CD14-positive monocyte (primary cell): ENCODE measurements around the gene PDE12. TPM values are rescaled to one million over a fixed set of nuclear protein-coding genes. Genes with fewer than 3 reads are reported as not detected.
"Not testable (repeated sequence)": the region's sequence is repeated elsewhere in the genome, so short reads cannot be mapped to it uniquely, and the experiment has no call there.

Source experiments
- DNase-seq, 3 donors: peaks; one replicate each; pipeline ENCODE4 v3.0.0-alpha.2; 2011 to 2022
- H2AFZ ChIP-seq: 2 replicates; pipeline ENCODE4 v1.6.0; 2012; ENCODE audit warnings: mild to moderate bottlenecking, low read depth, low read length, inconsistent platforms; ENCODE audit not compliant: insufficient read depth, poor library complexity, severe bottlenecking
- H3K27ac ChIP-seq, 2 donors: 1 replicate in 1 of 2; 2 replicates in 1 of 2; pipeline ENCODE4 v1.5.1; 2012 to 2013; ENCODE audit warnings: low read length in 2 of 2, control low read depth in 1 of 2, inconsistent platforms in 1 of 2, low read depth in 1 of 2, mild to moderate bottlenecking in 1 of 2
- H3K27me3 ChIP-seq, 2 donors: one replicate each; pipeline versions ENCODE4 v1.6.0 to v1.6.1; 2011 to 2013; ENCODE audit warnings: low read length in 2 of 2; ENCODE audit not compliant: control insufficient read depth in 2 of 2, insufficient read depth in 2 of 2
- H3K36me3 ChIP-seq, 2 donors: replicated peaks in 1 of 2; 1 replicate in 1 of 2; 2 replicates in 1 of 2; pipeline versions ENCODE4 v1.5.1 to v1.6.1; 2012 to 2013; ENCODE audit warnings: low read length in 2 of 2, control low read depth in 1 of 2, inconsistent platforms in 1 of 2, mild to moderate bottlenecking in 1 of 2; ENCODE audit not compliant: insufficient read depth in 2 of 2, control insufficient read depth in 1 of 2
- H3K4me1 ChIP-seq, 2 donors: 1 replicate in 1 of 2; 2 replicates in 1 of 2; pipeline versions ENCODE4 v1.5.1 to v1.6.1; 2012 to 2013; ENCODE audit warnings: low read length in 2 of 2, control low read depth in 1 of 2, inconsistent platforms in 1 of 2, mild to moderate bottlenecking in 1 of 2, moderate library complexity in 1 of 2; ENCODE audit not compliant: insufficient read depth in 2 of 2, control insufficient read depth in 1 of 2
- H3K4me2 ChIP-seq: replicated peaks from 2 replicates; pipeline ENCODE3; 2012; ENCODE audit warnings: low read length, moderate library complexity, mild to moderate bottlenecking; ENCODE audit not compliant: poor library complexity, severe bottlenecking; ENCODE audit errors: extremely low read depth
- H3K4me3 ChIP-seq, 3 experiments: fragments of 200-600 bp in 1 of 3; sonication (generic) in 1 of 3; replicated peaks in 1 of 3; 1 replicate in 2 of 3; 2 replicates in 1 of 3; pipeline ENCODE4 v1.5.1; 2011 to 2013; ENCODE audit warnings: low read length in 3 of 3, mild to moderate bottlenecking in 3 of 3, control low read depth in 2 of 3, low read depth in 2 of 3, inconsistent platforms in 1 of 3, moderate library complexity in 1 of 3
- H3K79me2 ChIP-seq: 2 replicates; pipeline ENCODE4 v1.6.0; 2012; ENCODE audit warnings: mild to moderate bottlenecking, control low read depth, inconsistent platforms, low read length, moderate library complexity; ENCODE audit not compliant: insufficient read depth
- H3K9ac ChIP-seq: 2 replicates; pipeline ENCODE4 v1.6.0; 2017; ENCODE audit warnings: low read length, mild to moderate bottlenecking; ENCODE audit not compliant: insufficient read depth, poor library complexity, severe bottlenecking
- H3K9me3 ChIP-seq, 2 donors: replicated peaks in 1 of 2; 1 replicate in 1 of 2; 2 replicates in 1 of 2; pipeline versions ENCODE4 v1.5.1 to v1.6.1; 2012 to 2013; ENCODE audit warnings: low read length in 2 of 2, control low read depth in 1 of 2; ENCODE audit not compliant: control insufficient read depth in 1 of 2, insufficient read depth in 1 of 2
- H4K20me1 ChIP-seq: 2 replicates; pipeline ENCODE4 v1.6.0; 2012; ENCODE audit warnings: mild to moderate bottlenecking, low read length, control low read depth, moderate library complexity; ENCODE audit not compliant: insufficient read depth
- H3K27ac Mint-ChIP-seq, 7 donors: one replicate each; pipeline ENCODE4 v1.8.0; 2020; ENCODE audit warnings: mild to moderate bottlenecking in 7 of 7, mixed read lengths in 7 of 7, moderate library complexity in 6 of 7, inconsistent platforms in 2 of 7
- H3K27me3 Mint-ChIP-seq, 3 donors: one replicate each; pipeline ENCODE4 v1.8.0; 2021 to 2022; ENCODE audit warnings: low read depth in 3 of 3, mild to moderate bottlenecking in 3 of 3, mixed read lengths in 3 of 3, moderate library complexity in 3 of 3, inconsistent platforms in 1 of 3
- H3K36me3 Mint-ChIP-seq, 2 donors: one replicate each; pipeline ENCODE4 v1.8.0; 2020; ENCODE audit warnings: mixed read lengths in 2 of 2, inconsistent platforms in 1 of 2, mild to moderate bottlenecking in 1 of 2
- H3K4me1 Mint-ChIP-seq: one replicate; pipeline ENCODE4 v1.8.0; 2020; ENCODE audit warnings: mild to moderate bottlenecking, mixed read lengths
- H3K4me3 Mint-ChIP-seq, 2 donors: one replicate each; pipeline ENCODE4 v1.8.0; 2020; ENCODE audit warnings: mild to moderate bottlenecking in 2 of 2, mixed read lengths in 2 of 2, moderate library complexity in 1 of 2
- H3K9me3 Mint-ChIP-seq, 7 donors: one replicate each; pipeline ENCODE4 v1.8.0; 2020 to 2022; ENCODE audit warnings: mixed read lengths in 7 of 7, mild to moderate bottlenecking in 6 of 7, moderate library complexity in 6 of 7, inconsistent platforms in 2 of 7
- WGBS: methylation state at CpG from one replicate; pipeline ENCODE4 v1.1.5; 2013; ENCODE audit warnings: missing lambda C conversion rate; ENCODE audit not compliant: insufficient coverage; 5-methylcytosine and 5-hydroxymethylcytosine counted together
- intact Hi-C, 2 donors: fragments of 100-400 bp; cut with micrococcal nuclease; formaldehyde crosslinking; loops; one replicate each; pipeline versions ENCODE4 v1.15.0 to v1.15.1; 2023
- polyA plus RNA-seq, 3 donors: library from polyadenylated mRNA; depleted of rRNA in 1 of 3; unstranded in 2 of 3; stranded (reverse) in 1 of 3; fragments of 300-500 nt in 2 of 3; fragments of >200 nt in 1 of 3; fragmentation: Illumina TruSeq in 2 of 3; gene quantifications; 1 replicate in 2 of 3; 2 replicates in 1 of 3; pipeline ENCODE4 v1.2.3, GENCODE V29; 2012 to 2021
- TF ChIP-seq, protein P1 (sequence below): fragments of 200-600 bp; IDR thresholded peaks from one replicate; pipeline ENCODE4 v1.8.0; 2022; ENCODE audit warnings: antibody characterized with exemption, mild to moderate bottlenecking

Gene PDE12
- polyA plus RNA-seq, 3 donors = 5.1 to 11.3 (median 11.0) TPM

DNA sequence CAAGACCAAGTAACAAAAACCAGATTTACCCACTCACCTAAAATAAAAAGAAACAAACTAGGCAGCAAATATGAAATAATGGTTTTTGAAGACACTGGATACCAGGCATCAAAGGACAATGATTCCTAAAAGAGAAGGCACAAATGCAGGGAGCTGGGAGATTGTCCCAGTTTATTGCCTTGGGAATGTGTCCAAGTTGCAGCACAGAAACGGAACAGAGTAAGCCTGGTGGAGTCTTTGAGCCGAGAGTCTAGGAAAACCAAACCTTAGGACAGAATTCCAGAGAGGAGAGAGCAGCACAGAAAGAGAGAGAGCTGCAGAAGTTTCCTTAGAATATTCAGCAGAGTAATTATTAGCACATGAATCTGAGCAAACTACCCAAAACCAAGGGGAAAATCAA is 48.9 kb downstream of the PDE12 start:
- Mint-ChIP-seq H3K4me1 (no peaks in the 10 kb centered on the region), H3K36me3 (peaks cover 30 to 48% of the 10 kb centered on the region in 2 donors), H3K27ac (no peak overlapping the region), H3K27me3 (peaks cover 0 to 3% (median 0%) of the 10 kb centered on the region in 3 donors), H3K9me3 (peaks cover 4 to 15% (median 8%) of the 10 kb centered on the region in 7 donors), H3K4me3 (no peak overlapping the region)
- TF ChIP-seq, protein P1, sequence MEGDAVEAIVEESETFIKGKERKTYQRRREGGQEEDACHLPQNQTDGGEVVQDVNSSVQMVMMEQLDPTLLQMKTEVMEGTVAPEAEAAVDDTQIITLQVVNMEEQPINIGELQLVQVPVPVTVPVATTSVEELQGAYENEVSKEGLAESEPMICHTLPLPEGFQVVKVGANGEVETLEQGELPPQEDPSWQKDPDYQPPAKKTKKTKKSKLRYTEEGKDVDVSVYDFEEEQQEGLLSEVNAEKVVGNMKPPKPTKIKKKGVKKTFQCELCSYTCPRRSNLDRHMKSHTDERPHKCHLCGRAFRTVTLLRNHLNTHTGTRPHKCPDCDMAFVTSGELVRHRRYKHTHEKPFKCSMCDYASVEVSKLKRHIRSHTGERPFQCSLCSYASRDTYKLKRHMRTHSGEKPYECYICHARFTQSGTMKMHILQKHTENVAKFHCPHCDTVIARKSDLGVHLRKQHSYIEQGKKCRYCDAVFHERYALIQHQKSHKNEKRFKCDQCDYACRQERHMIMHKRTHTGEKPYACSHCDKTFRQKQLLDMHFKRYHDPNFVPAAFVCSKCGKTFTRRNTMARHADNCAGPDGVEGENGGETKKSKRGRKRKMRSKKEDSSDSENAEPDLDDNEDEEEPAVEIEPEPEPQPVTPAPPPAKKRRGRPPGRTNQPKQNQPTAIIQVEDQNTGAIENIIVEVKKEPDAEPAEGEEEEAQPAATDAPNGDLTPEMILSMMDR = no peak
- H3K27ac ChIP-seq = no peak overlapping the region
- no peak overlapping the region for H3K9ac ChIP-seq
- no peaks in the 10 kb centered on the region for H3K4me1 ChIP-seq
- no peaks in the 10 kb centered on the region for H3K27me3 ChIP-seq
- 94% methylated on average over 2 of the region's 2 CpGs for WGBS
- DNase-seq = no peak
- no peaks in the 10 kb centered on the region for H3K9me3 ChIP-seq
- intact Hi-C loops = no loop called here
- no peaks in the 10 kb centered on the region for H4K20me1 ChIP-seq
- no peaks in the 10 kb centered on the region for H3K79me2 ChIP-seq
- no peak overlapping the region for H3K4me2 ChIP-seq
- no peak overlapping the region for H3K4me3 ChIP-seq
- H3K36me3 ChIP-seq = peaks cover 0 to 3% of the 10 kb centered on the region in 2 donors
- no peak overlapping the region for H2AFZ ChIP-seq

DNA sequence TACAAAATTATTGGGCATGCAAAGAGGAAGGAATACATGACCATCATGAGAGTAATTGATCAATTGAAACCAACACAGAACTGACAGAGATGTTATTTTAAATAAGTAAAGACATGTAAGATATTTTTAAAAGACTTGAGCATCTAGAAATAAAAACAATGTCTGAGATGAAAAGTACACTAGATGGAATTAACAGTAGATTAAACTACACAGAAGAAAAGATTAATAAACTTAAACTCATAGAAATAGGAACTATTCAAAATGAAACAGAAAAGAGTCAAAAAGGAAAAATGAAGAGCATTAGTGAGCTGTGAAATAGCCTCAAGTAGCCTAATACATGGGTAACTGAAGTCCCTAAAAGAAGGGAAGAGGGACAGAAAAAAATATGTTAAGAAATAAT is 49.6 kb downstream of the PDE12 start:
- Histone ChIP-seq H2AFZ (no peak overlapping the region), H3K27ac (no peak overlapping the region), H3K4me3 (no peak overlapping the region), H3K79me2 (no peaks in the 10 kb centered on the region), H3K36me3 (peaks cover 0 to 3% of the 10 kb centered on the region in 2 donors), H3K9ac (no peak overlapping the region), H3K4me2 (no peak overlapping the region), H3K4me1 (no peaks in the 10 kb centered on the region), H3K27me3 (no peaks in the 10 kb centered on the region), H4K20me1 (no peaks in the 10 kb centered on the region), H3K9me3 (no peaks in the 10 kb centered on the region)
- no peak overlapping the region for H3K4me3 Mint-ChIP-seq
- no peak for DNase-seq
- peaks cover 31 to 55% of the 10 kb centered on the region in 2 donors for H3K36me3 Mint-ChIP-seq
- H3K27me3 Mint-ChIP-seq = peaks cover 0 to 3% (median 0%) of the 10 kb centered on the region in 3 donors
- intact Hi-C loops = no loop called here
- peaks cover 4 to 17% (median 12%) of the 10 kb centered on the region in 7 donors for H3K9me3 Mint-ChIP-seq
- no peaks in the 10 kb centered on the region for H3K4me1 Mint-ChIP-seq
- H3K27ac Mint-ChIP-seq = no peak overlapping the region
- TF ChIP-seq, protein P1 = no peak

DNA sequence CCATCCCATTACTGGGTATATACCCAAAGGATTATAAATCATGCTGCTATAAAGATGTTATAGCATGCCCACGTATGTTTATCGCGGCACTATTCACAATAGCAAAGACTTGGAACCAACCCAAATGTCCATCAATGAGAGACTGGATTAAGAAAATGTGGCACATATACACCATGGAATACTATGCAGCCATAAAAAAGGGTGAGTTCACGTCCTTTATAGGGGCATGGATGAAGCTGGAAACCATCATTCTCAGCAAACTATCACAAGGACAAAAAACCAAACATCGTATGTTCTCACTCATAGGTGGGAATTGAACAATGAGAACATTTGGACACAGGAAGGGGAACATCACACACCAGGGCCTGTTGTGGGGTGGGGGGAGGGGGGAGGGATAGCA is 55.8 kb downstream of the PDE12 start:
- H3K4me2 ChIP-seq, intact Hi-C loops, H3K27ac ChIP-seq, DNase-seq, H3K9me3 ChIP-seq, H3K4me3 Mint-ChIP-seq, H2AFZ ChIP-seq, H3K27me3 Mint-ChIP-seq, H3K36me3 ChIP-seq, H3K79me2 ChIP-seq, H3K27me3 ChIP-seq, H3K9ac ChIP-seq, H3K4me1 Mint-ChIP-seq, H3K4me3 ChIP-seq, H3K27ac Mint-ChIP-seq, H4K20me1 ChIP-seq: not testable (repeated sequence)
- peaks cover 8 to 10% of the 10 kb centered on the region in 2 donors for H3K4me1 ChIP-seq
- no CpG with 5 or more reads among the region's 5 CpGs for WGBS
- Mint-ChIP-seq H3K36me3 (peaks cover 19 to 51% of the 10 kb centered on the region in 2 donors), H3K9me3 (peaks cover 3 to 22% (median 15%) of the 10 kb centered on the region in 7 donors)
